Measurements from ENCODE around the gene PRDX1. TPM values are rescaled to one million over a fixed set of nuclear protein-coding genes. Genes with fewer than 3 reads are reported as not detected.
"Not testable (repeated sequence)": the region's sequence is repeated elsewhere in the genome, so short reads cannot be mapped to it uniquely, and the experiment has no call there.

The PRDX1 gene
- total RNA-seq, 1 experiment from 2014 or later: 1,108 TPM

GRCh38 chr1:45478121-45478814, 43.4 kb downstream of the PRDX1 start:
- no peaks in the 10 kb centered on the region for H3K9me3 ChIP-seq (ENCODE audit: low read depth, low read length, poor library complexity, severe bottlenecking)
- POLR2A ChIA-PET (ENCODE audit: low non-redundant PET): no interaction called here
- H3K36me3 ChIP-seq (ENCODE audit: insufficient read depth, low read length, poor library complexity, severe bottlenecking): no peaks in the 10 kb centered on the region
- no peak for DNase-seq (ENCODE audit: low spot score)
- H3K27me3 ChIP-seq (replicated peaks; ENCODE audit: insufficient read depth, low read depth, low read length, poor library complexity): no peaks in the 10 kb centered on the region
- intact Hi-C loops (cut with micrococcal nuclease; ENCODE audit: unreplicated experiment): no loop called here
- CTCF ChIA-PET: no interaction called here
- H3K4me1 ChIP-seq (ENCODE audit: insufficient read depth, low read length, poor library complexity, severe bottlenecking): no peaks in the 10 kb centered on the region
- no peak overlapping the region for H3K27ac ChIP-seq (ENCODE audit: low read depth, low read length, poor library complexity, severe bottlenecking)
- no peak overlapping the region for H3K4me3 ChIP-seq (ENCODE audit: low read depth, low read length, poor library complexity, severe bottlenecking)
- TF ChIP-seq CTCF (conservative IDR thresholded peaks at IDR 0.05; ENCODE audit: low read depth, low read length) (no peak), EZH2 (IDR thresholded peaks at IDR 0.05; ENCODE audit: borderline replicate concordance, low read depth, low read length, poor library complexity, severe bottlenecking) (no peak)
- BruUV-seq (replicated peaks): no TSS peak

GRCh38 chr1:45477646-45478045, 44.0 kb downstream of the PRDX1 start:
- Histone ChIP-seq H3K27me3 (replicated peaks; ENCODE audit: insufficient read depth, low read depth, low read length, poor library complexity) (no peaks in the 10 kb centered on the region), H3K27ac (ENCODE audit: low read depth, low read length, poor library complexity, severe bottlenecking) (no peak overlapping the region), H3K9me3 (ENCODE audit: low read depth, low read length, poor library complexity, severe bottlenecking) (no peaks in the 10 kb centered on the region), H3K4me1 (ENCODE audit: insufficient read depth, low read length, poor library complexity, severe bottlenecking) (no peaks in the 10 kb centered on the region), H3K4me3 (ENCODE audit: low read depth, low read length, poor library complexity, severe bottlenecking) (no peak overlapping the region), H3K36me3 (ENCODE audit: insufficient read depth, low read length, poor library complexity, severe bottlenecking) (no peaks in the 10 kb centered on the region)
- ChIA-PET POLR2A (ENCODE audit: low non-redundant PET) (no interaction called here), CTCF (no interaction called here)
- DNase-seq (ENCODE audit: low spot score): no peak
- intact Hi-C loops (cut with micrococcal nuclease; ENCODE audit: unreplicated experiment): no loop called here
- TF ChIP-seq EZH2 (IDR thresholded peaks at IDR 0.05; ENCODE audit: borderline replicate concordance, low read depth, low read length, poor library complexity, severe bottlenecking) (no peak), CTCF (conservative IDR thresholded peaks at IDR 0.05; ENCODE audit: low read depth, low read length) (no peak)
- no TSS peak for BruUV-seq (replicated peaks)

GRCh38 chr1:45474194-45474593, 47.5 kb downstream of the PRDX1 start:
- H3K27ac ChIP-seq (ENCODE audit: low read depth, low read length, poor library complexity, severe bottlenecking); CTCF ChIA-PET; BruUV-seq (replicated peaks); H3K4me3 ChIP-seq (ENCODE audit: low read depth, low read length, poor library complexity, severe bottlenecking); DNase-seq (ENCODE audit: low spot score); H3K27me3 ChIP-seq (replicated peaks; ENCODE audit: insufficient read depth, low read depth, low read length, poor library complexity); H3K36me3 ChIP-seq (ENCODE audit: insufficient read depth, low read length, poor library complexity, severe bottlenecking); H3K9me3 ChIP-seq (ENCODE audit: low read depth, low read length, poor library complexity, severe bottlenecking); H3K4me1 ChIP-seq (ENCODE audit: insufficient read depth, low read length, poor library complexity, severe bottlenecking); POLR2A ChIA-PET (ENCODE audit: low non-redundant PET); intact Hi-C loops (cut with micrococcal nuclease; ENCODE audit: unreplicated experiment): not testable (repeated sequence)

GRCh38 chr1:45473302-45473701, 48.4 kb downstream of the PRDX1 start:
- intact Hi-C loops (cut with micrococcal nuclease; ENCODE audit: unreplicated experiment): no loop called here
- H3K27ac ChIP-seq (ENCODE audit: low read depth, low read length, poor library complexity, severe bottlenecking): no peak overlapping the region
- H3K27me3 ChIP-seq (replicated peaks; ENCODE audit: insufficient read depth, low read depth, low read length, poor library complexity): no peaks in the 10 kb centered on the region
- no peaks in the 10 kb centered on the region for H3K36me3 ChIP-seq (ENCODE audit: insufficient read depth, low read length, poor library complexity, severe bottlenecking)
- POLR2A ChIA-PET (ENCODE audit: low non-redundant PET): no interaction called here
- no peaks in the 10 kb centered on the region for H3K9me3 ChIP-seq (ENCODE audit: low read depth, low read length, poor library complexity, severe bottlenecking)
- CTCF ChIA-PET: no interaction called here
- no peak for TF ChIP-seq EZH2 (IDR thresholded peaks at IDR 0.05; ENCODE audit: borderline replicate concordance, low read depth, low read length, poor library complexity, severe bottlenecking)
- TF ChIP-seq CTCF (conservative IDR thresholded peaks at IDR 0.05; ENCODE audit: low read depth, low read length): no peak
- BruUV-seq (replicated peaks): no TSS peak
- no peaks in the 10 kb centered on the region for H3K4me1 ChIP-seq (ENCODE audit: insufficient read depth, low read length, poor library complexity, severe bottlenecking)
- H3K4me3 ChIP-seq (ENCODE audit: low read depth, low read length, poor library complexity, severe bottlenecking): no peak overlapping the region
- no peak for DNase-seq (ENCODE audit: low spot score)

All from A673 (cell line).